Trophoblast cell (in vitro differentiated cells and primary cell): ENCODE results near the gene CLEC3B.

ENCODE experiments used
- DNase-seq, 2 donors: peaks; one replicate each; pipeline ENCODE4 v3.0.0-alpha.2; 2016
- H2AFZ ChIP-seq: 2 replicates; pipeline ENCODE4 v1.6.1; 2013; ENCODE audit warnings: low read length, moderate library complexity, mild to moderate bottlenecking; ENCODE audit not compliant: insufficient read depth, poor library complexity
- H2AK5ac ChIP-seq: 2 replicates; pipeline ENCODE4 v1.6.1; 2013; ENCODE audit warnings: mild to moderate bottlenecking, low read length
- H2BK120ac ChIP-seq: 2 replicates; pipeline ENCODE4 v1.6.1; 2013; ENCODE audit warnings: low read length, mild to moderate bottlenecking, moderate library complexity; ENCODE audit not compliant: insufficient read depth, poor library complexity
- H2BK12ac ChIP-seq: 2 replicates; pipeline ENCODE4 v1.6.1; 2013; ENCODE audit warnings: mild to moderate bottlenecking, low read length, moderate library complexity
- H2BK5ac ChIP-seq: 2 replicates; pipeline ENCODE4 v1.6.1; 2013; ENCODE audit warnings: low read length, low read depth, moderate library complexity, mild to moderate bottlenecking; ENCODE audit not compliant: poor library complexity
- H3K14ac ChIP-seq: 2 replicates; pipeline ENCODE4 v1.6.1; 2013; ENCODE audit warnings: mild to moderate bottlenecking, low read length
- H3K18ac ChIP-seq: 2 replicates; pipeline ENCODE4 v1.6.1; 2013; ENCODE audit warnings: mild to moderate bottlenecking, low read length
- H3K23ac ChIP-seq: 2 replicates; pipeline ENCODE4 v1.6.1; 2013; ENCODE audit warnings: low read length
- H3K27ac ChIP-seq: 2 replicates; pipeline ENCODE4 v1.5.1; 2013; ENCODE audit warnings: low read depth, mild to moderate bottlenecking, inconsistent platforms, low read length, moderate library complexity
- H3K27me3 ChIP-seq: 2 replicates; pipeline ENCODE4 v1.6.1; 2013; ENCODE audit warnings: inconsistent platforms, mild to moderate bottlenecking, low read length, moderate library complexity; ENCODE audit not compliant: insufficient read depth
- H3K36me3 ChIP-seq, 2 experiments: 1 replicate in 1 of 2; 2 replicates in 1 of 2; pipeline ENCODE4 v1.6.1; 2013; ENCODE audit warnings: low read length in 2 of 2, mild to moderate bottlenecking in 2 of 2, moderate library complexity in 1 of 2; ENCODE audit not compliant: insufficient read depth in 2 of 2, control insufficient read depth in 1 of 2
- H3K4ac ChIP-seq: 2 replicates; pipeline ENCODE4 v1.6.1; 2013; ENCODE audit warnings: low read depth, mild to moderate bottlenecking, low read length, moderate library complexity
- H3K4me1 ChIP-seq, 2 experiments: 1 replicate in 1 of 2; 2 replicates in 1 of 2; pipeline ENCODE4 v1.6.1; 2013; ENCODE audit warnings: low read length in 2 of 2, mild to moderate bottlenecking in 2 of 2, moderate library complexity in 1 of 2; ENCODE audit not compliant: insufficient read depth in 2 of 2, control insufficient read depth in 1 of 2
- H3K4me2 ChIP-seq: 2 replicates; pipeline ENCODE4 v1.6.1; 2013; ENCODE audit warnings: inconsistent platforms, mild to moderate bottlenecking, low read length, moderate library complexity
- H3K4me3 ChIP-seq: 2 replicates; pipeline ENCODE4 v1.5.1; 2013; ENCODE audit warnings: mild to moderate bottlenecking, low read depth, low read length, inconsistent platforms
- H3K79me1 ChIP-seq: one replicate; pipeline ENCODE4 v1.6.1; 2013; ENCODE audit warnings: low read length
- H3K79me2 ChIP-seq: 2 replicates; pipeline ENCODE4 v1.6.1; 2013; ENCODE audit warnings: low read length, mild to moderate bottlenecking; ENCODE audit not compliant: control insufficient read depth, insufficient read depth, poor library complexity
- H3K9ac ChIP-seq: 2 replicates; pipeline ENCODE4 v1.6.1; 2013; ENCODE audit warnings: mild to moderate bottlenecking, low read length
- H3K9me3 ChIP-seq: 2 replicates; pipeline ENCODE4 v1.6.1; 2013; ENCODE audit warnings: low read depth, mild to moderate bottlenecking, control low read depth, inconsistent platforms, low read length; ENCODE audit not compliant: insufficient read depth
- H4K12ac ChIP-seq: 2 replicates; pipeline ENCODE4 v1.6.1; 2013; ENCODE audit warnings: low read depth, mild to moderate bottlenecking, low read length, moderate library complexity
- H4K8ac ChIP-seq: 2 replicates; pipeline ENCODE4 v1.6.1; 2013; ENCODE audit warnings: low read depth, mild to moderate bottlenecking, low read length, moderate library complexity
- H4K91ac ChIP-seq: one replicate; pipeline ENCODE4 v1.6.1; 2013; ENCODE audit warnings: low read depth, mild to moderate bottlenecking, low read length, moderate library complexity
- WGBS: extraction: QIAGEN DNeasy Blood & Tissue Kit; methylation state at CpG from one replicate; pipeline ENCODE4 v1.1.7; 2013; ENCODE audit warnings: missing lambda C conversion rate; ENCODE audit not compliant: insufficient read length, insufficient coverage; ENCODE audit errors: extremely low coverage; 5-methylcytosine and 5-hydroxymethylcytosine counted together

CLEC3B gene

GRCh38 chr3:45021524-45022297 lies 4.4 kb upstream of the CLEC3B start:
- H3K23ac ChIP-seq: peak overlapping the region; percentile 1
- peaks cover 2% of the 10 kb centered on the region for H3K9me3 ChIP-seq
- no peak overlapping the region for H3K18ac ChIP-seq
- H3K79me1 ChIP-seq: no peaks in the 10 kb centered on the region
- H2BK120ac ChIP-seq: no peak overlapping the region
- no peak overlapping the region for H2BK12ac ChIP-seq
- no peak overlapping the region for H3K4me3 ChIP-seq
- no peak overlapping the region for H4K91ac ChIP-seq
- H2BK5ac ChIP-seq: no peak overlapping the region
- no peaks in the 10 kb centered on the region for H3K4me1 ChIP-seq
- no peaks in the 10 kb centered on the region for H3K79me2 ChIP-seq
- H4K12ac ChIP-seq: no peak overlapping the region
- H3K4me2 ChIP-seq: no peak overlapping the region
- no peak overlapping the region for H3K27ac ChIP-seq
- no CpG with 5 or more reads among the region's 12 CpGs for WGBS
- no peak overlapping the region for H2AFZ ChIP-seq
- H2AK5ac ChIP-seq: no peak overlapping the region
- DNase-seq: peak; percentile 66 to 67
- H3K9ac ChIP-seq: no peak overlapping the region
- H3K4ac ChIP-seq: no peak overlapping the region
- no peak overlapping the region for H4K8ac ChIP-seq
- no peak overlapping the region for H3K14ac ChIP-seq
- H3K36me3 ChIP-seq: peaks cover 0 to 2% of the 10 kb centered on the region in 2 experiments
- H3K27me3 ChIP-seq: no peaks in the 10 kb centered on the region

- WGBS: no CpG with 5 or more reads among the region's 3 CpGs
- H3K14ac ChIP-seq: no peak overlapping the region
- no peak overlapping the region for H2BK5ac ChIP-seq
- no peak overlapping the region for H3K27ac ChIP-seq
- no peak overlapping the region for H2AFZ ChIP-seq
- no peak overlapping the region for H4K91ac ChIP-seq
- H3K9me3 ChIP-seq: peaks cover 2% of the 10 kb centered on the region
- H3K18ac ChIP-seq: no peak overlapping the region
- H3K4ac ChIP-seq: no peak overlapping the region
- H3K79me1 ChIP-seq: no peaks in the 10 kb centered on the region
- H3K4me1 ChIP-seq: peaks cover 0 to 3% of the 10 kb centered on the region in 2 experiments
- H3K9ac ChIP-seq: no peak overlapping the region
- H3K79me2 ChIP-seq: no peaks in the 10 kb centered on the region
- H3K4me2 ChIP-seq: no peak overlapping the region
- DNase-seq: no peak
- no peaks in the 10 kb centered on the region for H3K27me3 ChIP-seq
- H2BK120ac ChIP-seq: no peak overlapping the region
- no peak overlapping the region for H4K12ac ChIP-seq
- no peak overlapping the region for H3K4me3 ChIP-seq
- H4K8ac ChIP-seq: no peak overlapping the region
- no peaks in the 10 kb centered on the region for H3K36me3 ChIP-seq
- H2AK5ac ChIP-seq: no peak overlapping the region
- H2BK12ac ChIP-seq: no peak overlapping the region
- no peak overlapping the region for H3K23ac ChIP-seq
These were observed 2.4 kb upstream of the CLEC3B start for GRCh38 chr3:45023675-45024074.

- H4K8ac ChIP-seq: no peak overlapping the region
- no peak overlapping the region for H3K14ac ChIP-seq
- no peak overlapping the region for H2BK12ac ChIP-seq
- H3K36me3 ChIP-seq: no peaks in the 10 kb centered on the region
- no peaks in the 10 kb centered on the region for H3K79me1 ChIP-seq
- H2BK5ac ChIP-seq: no peak overlapping the region
- no peak overlapping the region for H3K9ac ChIP-seq
- H3K4ac ChIP-seq: no peak overlapping the region
- H3K27ac ChIP-seq: no peak overlapping the region
- no CpG with 5 or more reads among the region's 6 CpGs for WGBS
- no peaks in the 10 kb centered on the region for H3K27me3 ChIP-seq
- no peak overlapping the region for H3K4me3 ChIP-seq
- H4K12ac ChIP-seq: no peak overlapping the region
- no peaks in the 10 kb centered on the region for H3K79me2 ChIP-seq
- DNase-seq: no peak
- H4K91ac ChIP-seq: no peak overlapping the region
- H3K4me1 ChIP-seq: peaks cover 0 to 3% of the 10 kb centered on the region in 2 experiments
- peaks cover 2% of the 10 kb centered on the region for H3K9me3 ChIP-seq
- no peak overlapping the region for H2AK5ac ChIP-seq
- H2BK120ac ChIP-seq: no peak overlapping the region
- H2AFZ ChIP-seq: no peak overlapping the region
- H3K4me2 ChIP-seq: no peak overlapping the region
- no peak overlapping the region for H3K23ac ChIP-seq
- no peak overlapping the region for H3K18ac ChIP-seq
These were observed 1.4 kb upstream of the CLEC3B start for GRCh38 chr3:45024542-45025255.

DNA sequence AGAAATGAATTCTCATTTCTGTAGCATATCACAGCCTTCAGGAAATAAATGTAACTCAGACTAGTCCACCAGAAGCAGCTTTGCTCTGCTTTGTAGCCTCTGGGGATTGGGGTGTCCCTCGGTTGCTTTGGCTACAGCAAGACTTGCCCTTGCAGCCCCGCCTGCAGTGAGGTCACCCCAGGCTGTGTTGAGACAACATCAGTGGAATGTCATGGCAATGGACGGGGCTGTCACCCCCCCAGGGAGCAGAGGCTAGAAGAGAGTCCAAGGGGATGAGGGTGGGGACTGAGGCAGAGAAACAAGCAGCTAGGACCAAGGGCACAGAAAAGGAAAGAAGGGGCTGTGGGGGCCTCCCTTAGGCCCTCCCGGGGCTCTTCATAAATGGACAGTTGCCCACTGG lies 854 bp downstream of the CLEC3B start:
- Histone ChIP-seq H3K9ac (no peak overlapping the region), H3K9me3 (peaks cover 5% of the 10 kb centered on the region), H3K4ac (no peak overlapping the region), H3K79me2 (no peaks in the 10 kb centered on the region), H4K91ac (no peak overlapping the region), H3K18ac (no peak overlapping the region), H3K27ac (no peak overlapping the region), H3K4me1 (peaks cover 0 to 5% of the 10 kb centered on the region in 2 experiments), H3K4me3 (no peak overlapping the region), H4K12ac (no peak overlapping the region), H3K79me1 (no peaks in the 10 kb centered on the region), H2AFZ (no peak overlapping the region), H3K14ac (no peak overlapping the region), H3K27me3 (no peaks in the 10 kb centered on the region), H3K36me3 (no peaks in the 10 kb centered on the region), H2BK5ac (no peak overlapping the region), H2BK12ac (no peak overlapping the region), H4K8ac (no peak overlapping the region), H2BK120ac (no peak overlapping the region), H3K23ac (no peak overlapping the region), H3K4me2 (no peak overlapping the region), H2AK5ac (no peak overlapping the region)
- no peak for DNase-seq
- no CpG with 5 or more reads among the region's 4 CpGs for WGBS
